ENCODE measurements around the gene RRM1. TPM values are rescaled to one million over a fixed set of nuclear protein-coding genes. Genes with fewer than 3 reads are reported as not detected.
A peak's percentile ranks its signal among the peaks of the same experiment; 100 is the strongest.

Gene RRM1
- total and polyA plus RNA-seq, 9 of the 15 experiments (the other 6 are each of a cell fraction or from before 2014, with no cell fraction given): 113 to 270 (median 163) TPM

- TF ChIP-seq ATF3 (IDR thresholded peaks at IDR 0.05) (no peak), ATF3 (CRISPR knock-in tag; conservative IDR thresholded peaks at IDR 0.05) (no peak), HES1 (IDR thresholded peaks at IDR 0.05; ENCODE audit: low read depth) (no peak), JUNB (CRISPR knock-in tag; conservative IDR thresholded peaks at IDR 0.05) (no peak), TAL1 (IDR thresholded peaks at IDR 0.05) (no peak), TCF7 (IDR thresholded peaks at IDR 0.05; ENCODE audit: borderline replicate concordance) (no peak), ZNF282 (CRISPR knock-in tag; IDR thresholded peaks at IDR 0.05) (no peak), REST (IDR thresholded peaks at IDR 0.05; ENCODE audit: borderline replicate concordance) (peak; percentile 88), REST (CRISPR knock-in tag; IDR thresholded peaks at IDR 0.05; ENCODE audit: low read depth) (no peak), ETV1 (tag; conservative IDR thresholded peaks at IDR 0.05; ENCODE audit: low read depth) (peak; percentile 32), KAT8 (IDR thresholded peaks at IDR 0.05; ENCODE audit: low read depth) (peak; percentile 84; the same call in 1 of the 2 replicates), TAF15 (IDR thresholded peaks at IDR 0.05; ENCODE audit: low read depth, low read length) (no peak), ID3 (CRISPR knock-in tag; IDR thresholded peaks at IDR 0.05) (no peak), ID3 (tag; IDR thresholded peaks at IDR 0.05) (no peak), ETS1 (conservative IDR thresholded peaks at IDR 0.05; ENCODE audit: control insufficient read depth, low read depth, low read length) (no peak), ZNF766 (CRISPR knock-in tag; conservative IDR thresholded peaks at IDR 0.05) (no peak), TOE1 (IDR thresholded peaks at IDR 0.05; ENCODE audit: borderline replicate concordance) (no peak), TOE1 (CRISPR knock-in tag; IDR thresholded peaks at IDR 0.05; ENCODE audit: borderline replicate concordance, low read depth) (no peak)
These were observed 21.8 kb upstream of the RRM1 start (continued) for GRCh38 chr11:4072668-4073285.
